CD4-positive, alpha-beta T cell treated with Interferon gamma for 1 hour (primary cell): ENCODE measurements around the gene IGHMBP2.

ENCODE experiments used
- DNase-seq: peaks from one replicate; pipeline ENCODE4 v3.0.0-alpha.2; 2020

Gene IGHMBP2

GRCh38 chr11:68890490-68891231 is 13.0 kb upstream of the IGHMBP2 start:
- no peak for DNase-seq

DNA sequence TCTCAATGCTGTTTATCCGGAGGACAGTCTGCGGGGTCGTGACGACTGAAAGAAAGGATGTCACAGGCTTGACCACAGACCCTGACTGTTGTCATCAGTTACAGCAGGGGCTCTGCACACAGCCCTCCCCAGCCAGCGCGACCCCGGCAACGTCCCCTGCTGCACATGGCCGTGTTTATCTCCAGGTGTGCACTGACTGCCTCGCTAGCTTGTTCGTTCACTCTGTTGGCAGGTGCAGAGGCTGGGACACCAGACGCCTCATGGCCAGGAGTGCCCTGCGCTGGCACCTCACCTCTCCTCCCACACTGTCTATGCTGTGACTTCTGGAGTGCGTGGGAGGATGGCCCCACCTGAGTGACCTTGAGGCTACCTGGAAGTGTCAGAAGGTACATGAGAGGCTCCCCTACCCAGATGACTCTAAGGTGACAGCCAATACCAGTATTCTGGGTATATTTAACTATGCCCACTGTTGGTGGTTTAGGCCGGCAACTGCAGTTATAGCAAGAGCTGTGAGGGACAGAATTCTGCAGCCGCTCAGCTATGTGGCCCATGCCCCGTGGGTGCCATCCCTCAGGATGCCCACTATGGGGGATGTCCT is 12.2 kb upstream of the IGHMBP2 start:
- DNase-seq, result no peak

DNA sequence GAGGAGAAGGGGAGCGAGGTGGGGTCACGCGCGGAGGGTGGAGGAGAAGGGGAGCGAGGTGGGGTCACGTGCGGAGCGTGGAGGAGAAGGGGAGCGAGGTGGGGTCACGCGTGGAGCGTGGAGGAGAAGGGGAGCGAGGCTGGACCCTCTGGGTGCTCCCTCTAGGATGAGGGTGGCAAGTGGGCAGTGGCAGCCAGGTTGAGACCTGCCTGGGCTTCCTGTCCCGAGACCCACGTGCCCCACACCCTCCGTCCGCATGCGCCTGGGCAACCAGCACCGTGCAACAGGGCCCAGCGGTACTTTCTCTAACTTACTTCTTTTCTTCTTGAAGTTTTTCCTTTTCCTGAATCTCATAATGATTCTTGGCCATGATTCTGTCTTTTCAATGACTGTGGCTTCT is 11.1 kb upstream of the IGHMBP2 start:
- no peak for DNase-seq

- DNase-seq, result no peak
These were observed 10.4 kb upstream of the IGHMBP2 start for GRCh38 chr11:68893282-68893681.

DNA sequence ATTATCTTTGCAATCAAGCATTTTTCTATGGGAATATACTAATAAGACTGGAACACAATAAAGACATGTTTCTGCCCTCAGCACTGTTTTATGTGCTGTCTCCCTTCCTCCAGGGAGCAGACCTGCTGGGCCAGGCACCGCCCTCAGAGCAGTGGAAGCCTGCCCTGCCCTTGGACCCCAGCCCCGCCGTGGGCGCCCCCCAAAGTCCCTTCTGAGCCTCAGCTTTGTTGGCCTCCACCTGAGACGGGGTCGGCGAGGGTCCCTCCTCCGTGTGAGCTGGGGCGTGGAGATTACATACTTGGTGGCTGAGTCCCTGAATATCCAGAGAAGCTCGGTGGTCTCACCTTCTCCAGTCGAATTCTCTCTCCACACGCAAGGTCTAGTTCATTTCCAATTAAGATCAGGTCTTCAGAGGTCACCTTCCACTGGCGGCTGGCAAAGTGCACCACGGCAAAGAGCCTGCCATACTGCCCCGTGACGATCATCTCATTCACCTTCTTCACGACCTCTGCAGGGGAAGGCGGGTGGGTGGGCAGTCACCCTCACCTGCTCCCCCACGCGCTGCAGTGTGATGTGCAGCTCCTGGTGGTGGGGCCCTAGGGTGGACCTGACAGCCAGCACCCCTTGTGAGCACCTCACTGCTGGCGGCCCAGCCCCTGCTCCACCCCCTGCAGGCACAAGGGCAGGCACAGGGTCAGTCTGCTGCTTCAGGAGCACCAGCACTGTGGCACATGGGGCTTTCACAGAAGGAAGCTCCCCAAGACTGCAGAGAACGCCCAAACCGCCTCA is 7.3 kb upstream of the IGHMBP2 start:
- DNase-seq, result no peak

DNA sequence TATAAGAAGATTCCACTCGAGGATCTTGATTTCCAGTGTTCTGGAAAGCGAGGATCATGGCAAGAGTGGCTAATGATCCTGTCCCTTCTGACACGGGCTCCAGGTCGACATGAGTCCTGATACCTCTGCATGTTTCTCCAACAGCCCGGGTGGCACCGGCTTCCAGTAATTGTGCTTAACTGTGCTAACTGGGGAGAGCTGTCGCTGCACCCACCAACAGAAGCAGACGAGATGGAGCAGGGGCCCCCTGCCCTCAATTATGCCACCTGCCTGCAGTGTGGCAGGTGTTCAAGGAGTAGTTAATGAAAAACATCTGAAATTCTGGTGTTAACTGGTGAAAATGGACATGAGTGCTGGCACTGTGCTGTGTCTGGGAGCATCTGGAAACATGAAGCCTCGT is 6.2 kb upstream of the IGHMBP2 start:
- DNase-seq, result no peak

- no peak for DNase-seq
These were observed 2.8 kb upstream of the IGHMBP2 start for GRCh38 chr11:68900835-68901381.

DNA sequence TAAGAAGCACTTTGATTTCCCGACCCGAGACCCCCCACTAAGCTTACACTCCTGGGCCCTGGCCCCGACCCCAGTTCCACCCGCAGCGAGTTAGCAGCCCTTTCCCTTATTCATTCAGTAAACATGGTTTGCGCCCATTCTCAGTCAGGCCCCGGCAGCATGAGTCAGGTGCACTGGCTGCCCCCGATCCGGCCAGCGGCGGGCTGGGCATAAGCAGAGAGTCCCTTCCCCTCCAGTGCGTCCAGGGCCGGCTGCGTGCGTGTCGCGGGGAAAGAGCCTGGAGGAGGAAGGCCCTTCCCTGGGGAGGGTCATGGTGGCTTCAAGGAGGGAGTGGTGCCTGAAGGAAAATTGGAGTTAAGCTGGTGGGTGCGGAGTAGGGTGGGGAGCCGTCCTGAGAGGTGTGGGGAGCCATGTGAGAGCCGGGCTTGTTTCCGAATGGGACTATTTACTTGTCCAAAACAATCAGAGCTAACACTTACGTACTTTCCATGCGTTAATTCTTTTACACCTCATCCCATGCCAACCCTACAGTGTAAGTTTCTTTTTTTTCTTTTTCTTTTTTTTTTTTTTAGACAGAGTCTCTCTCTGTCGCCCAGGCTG is 657 bp downstream of the IGHMBP2 start:
- no peak for DNase-seq

DNA sequence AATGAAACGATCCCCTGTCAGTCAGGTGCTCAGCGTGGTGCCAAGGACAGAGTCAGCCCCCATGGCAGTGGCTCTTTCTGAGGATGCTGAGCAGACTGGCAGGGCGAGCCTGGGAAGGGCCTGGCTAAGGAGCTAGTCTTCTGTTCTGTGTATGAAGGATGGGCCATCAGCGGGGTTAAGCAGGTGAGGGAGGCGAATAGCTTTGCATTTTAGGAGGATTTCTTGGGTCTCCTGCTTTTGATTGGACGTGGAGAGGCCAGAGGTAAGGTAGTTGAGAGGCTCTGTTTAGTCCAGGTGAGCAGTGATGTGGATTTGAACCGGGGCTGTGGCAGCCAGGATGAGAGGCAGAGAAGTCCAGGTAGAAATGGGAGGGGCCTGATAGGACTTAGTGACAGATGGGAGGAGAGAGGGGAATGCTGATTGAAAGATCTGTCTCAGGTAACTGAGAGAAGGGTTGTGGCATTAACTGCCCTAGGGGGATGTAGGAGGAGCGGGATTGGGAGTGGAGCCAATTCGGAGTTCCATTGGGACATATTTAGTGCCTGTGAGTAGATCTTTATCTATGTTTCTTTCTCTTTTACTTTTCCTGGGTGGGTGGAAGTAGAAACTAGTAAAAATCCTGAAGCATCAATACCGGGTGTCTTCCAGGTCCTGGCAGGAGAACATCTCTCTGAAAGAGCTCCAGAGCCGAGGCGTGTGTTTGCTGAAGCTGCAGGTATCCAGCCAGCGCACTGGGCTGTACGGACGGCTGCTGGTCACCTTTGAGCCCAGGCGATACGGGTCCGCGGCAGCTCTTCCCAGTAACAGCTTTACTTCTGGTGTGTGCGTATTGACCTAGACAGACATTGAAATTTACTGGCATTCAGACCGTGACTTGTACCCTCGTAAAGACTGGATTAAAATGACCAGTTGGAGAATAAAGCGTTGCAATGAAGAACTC is 2.0 kb downstream of the IGHMBP2 start:
- no peak for DNase-seq

- DNase-seq, result no peak
These were observed 4.6 kb downstream of the IGHMBP2 start for GRCh38 chr11:68908273-68908672.

GRCh38 chr11:68910965-68911364 is 7.3 kb downstream of the IGHMBP2 start:
- no peak for DNase-seq

DNA sequence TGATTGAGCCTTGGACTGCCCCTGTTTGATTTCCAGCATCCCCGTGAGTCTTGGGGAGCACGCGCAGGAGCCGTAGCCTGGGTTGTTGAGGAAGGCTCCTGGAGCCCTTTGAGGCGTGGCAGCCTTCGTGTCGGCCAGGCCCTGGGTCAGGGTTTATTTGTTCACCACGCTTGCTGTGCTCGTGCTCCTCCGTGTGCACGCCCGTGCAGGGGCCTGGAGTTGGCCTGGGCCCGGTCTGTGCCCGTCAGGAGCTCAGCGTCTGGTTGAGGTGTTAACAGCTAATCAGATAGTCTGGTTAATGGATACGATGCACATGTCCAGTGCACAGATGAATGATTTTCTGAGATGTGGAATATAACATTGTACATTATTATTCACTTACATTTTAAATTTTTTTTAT is 8.0 kb downstream of the IGHMBP2 start:
- no peak for DNase-seq

DNA sequence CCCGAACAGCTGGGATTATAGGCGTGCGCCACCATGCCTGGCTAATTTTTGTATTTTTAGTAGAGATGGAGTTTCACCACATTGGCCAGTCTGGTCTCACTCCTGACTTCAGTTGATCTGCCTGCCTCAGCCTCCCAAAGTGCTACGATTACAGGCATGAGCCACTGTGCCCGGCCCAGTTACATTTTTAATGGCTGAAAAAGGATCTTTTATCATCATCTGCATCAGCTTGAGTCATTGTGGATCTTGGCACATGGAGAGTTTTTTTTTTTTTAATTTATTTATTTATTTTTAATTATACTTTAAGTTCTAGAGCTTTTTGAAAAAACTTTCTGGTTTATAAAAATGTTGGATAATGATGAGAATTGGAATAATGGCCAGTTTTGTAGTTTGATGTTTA is 8.6 kb downstream of the IGHMBP2 start:
- DNase-seq, result no peak

DNA sequence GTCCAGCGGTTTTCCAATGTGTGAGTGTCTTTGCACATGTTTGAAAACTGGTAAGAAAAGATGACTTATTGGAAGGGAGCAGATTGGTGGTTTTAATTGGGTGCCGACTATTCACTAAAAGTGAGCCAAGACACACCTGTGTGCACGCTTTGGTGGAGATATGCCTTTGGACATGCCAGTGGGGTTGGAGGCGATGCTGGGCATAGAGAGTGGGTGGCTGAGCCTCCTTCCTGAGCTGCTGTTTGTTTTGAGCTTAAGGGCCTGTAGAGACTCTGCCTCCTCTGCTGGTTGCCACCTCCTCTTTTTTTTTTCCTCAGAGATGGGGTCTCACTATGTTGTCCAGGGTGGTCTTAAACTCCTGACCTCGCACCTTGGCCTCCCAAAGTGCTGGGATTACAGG is 9.5 kb downstream of the IGHMBP2 start:
- no peak for DNase-seq

DNA sequence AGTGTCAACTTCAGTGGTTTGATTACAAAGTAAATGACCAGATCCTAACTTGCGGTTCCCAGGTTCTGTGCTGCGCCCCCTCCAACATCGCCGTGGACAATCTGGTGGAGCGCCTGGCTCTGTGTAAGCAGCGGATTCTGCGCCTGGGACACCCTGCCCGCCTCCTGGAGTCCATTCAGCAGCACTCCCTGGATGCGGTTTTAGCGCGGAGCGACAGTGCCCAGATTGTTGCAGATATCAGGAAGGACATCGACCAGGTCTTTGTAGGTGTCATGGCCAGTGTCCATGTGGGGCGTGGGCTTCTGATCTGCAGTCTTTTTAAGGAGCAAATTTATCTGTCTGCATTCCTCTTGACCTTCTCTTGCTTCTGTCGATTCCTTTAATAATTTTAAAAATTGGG is 11.1 kb downstream of the IGHMBP2 start:
- DNase-seq, result no peak

DNA sequence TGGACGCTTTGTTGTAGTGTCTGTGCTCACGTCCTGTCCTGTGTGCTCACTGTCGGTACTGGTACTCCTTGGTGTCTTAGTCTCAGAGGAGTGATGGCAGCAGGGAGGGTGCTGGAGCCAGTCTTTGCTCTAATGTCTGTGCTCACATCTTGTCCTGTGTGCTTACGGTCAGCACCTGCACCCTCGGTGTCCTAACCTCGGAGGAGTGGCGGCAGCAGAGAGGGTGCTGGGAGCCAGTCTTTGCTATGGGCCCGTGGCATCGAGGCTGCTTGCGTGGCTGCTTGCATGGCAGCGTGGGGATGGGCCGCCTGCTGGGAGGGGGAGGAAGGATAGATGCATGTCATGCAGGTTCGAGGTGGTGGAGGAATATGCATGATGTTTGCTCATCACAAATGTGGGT is 12.7 kb downstream of the IGHMBP2 start:
- DNase-seq, result no peak

DNA sequence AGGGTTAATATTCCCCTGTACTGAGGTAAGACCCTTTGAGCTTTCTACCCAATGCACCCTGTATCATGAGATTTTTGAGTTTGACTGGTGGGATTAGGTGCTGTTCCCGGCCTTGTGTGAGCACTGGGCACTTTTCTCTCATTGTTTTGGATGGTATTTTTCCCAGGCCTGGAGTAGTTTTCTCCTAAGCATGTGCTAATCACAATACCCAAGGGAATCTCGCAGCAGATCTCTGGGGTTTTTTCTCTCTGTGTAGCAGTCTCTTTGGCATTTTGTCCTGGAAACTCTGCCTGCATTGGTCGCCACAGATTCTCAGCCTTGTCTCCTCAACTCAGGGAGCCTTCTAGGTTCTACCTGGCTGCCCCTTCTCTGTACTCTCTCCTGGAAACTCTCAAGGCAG is 19.9 kb downstream of the IGHMBP2 start:
- no peak for DNase-seq

DNA sequence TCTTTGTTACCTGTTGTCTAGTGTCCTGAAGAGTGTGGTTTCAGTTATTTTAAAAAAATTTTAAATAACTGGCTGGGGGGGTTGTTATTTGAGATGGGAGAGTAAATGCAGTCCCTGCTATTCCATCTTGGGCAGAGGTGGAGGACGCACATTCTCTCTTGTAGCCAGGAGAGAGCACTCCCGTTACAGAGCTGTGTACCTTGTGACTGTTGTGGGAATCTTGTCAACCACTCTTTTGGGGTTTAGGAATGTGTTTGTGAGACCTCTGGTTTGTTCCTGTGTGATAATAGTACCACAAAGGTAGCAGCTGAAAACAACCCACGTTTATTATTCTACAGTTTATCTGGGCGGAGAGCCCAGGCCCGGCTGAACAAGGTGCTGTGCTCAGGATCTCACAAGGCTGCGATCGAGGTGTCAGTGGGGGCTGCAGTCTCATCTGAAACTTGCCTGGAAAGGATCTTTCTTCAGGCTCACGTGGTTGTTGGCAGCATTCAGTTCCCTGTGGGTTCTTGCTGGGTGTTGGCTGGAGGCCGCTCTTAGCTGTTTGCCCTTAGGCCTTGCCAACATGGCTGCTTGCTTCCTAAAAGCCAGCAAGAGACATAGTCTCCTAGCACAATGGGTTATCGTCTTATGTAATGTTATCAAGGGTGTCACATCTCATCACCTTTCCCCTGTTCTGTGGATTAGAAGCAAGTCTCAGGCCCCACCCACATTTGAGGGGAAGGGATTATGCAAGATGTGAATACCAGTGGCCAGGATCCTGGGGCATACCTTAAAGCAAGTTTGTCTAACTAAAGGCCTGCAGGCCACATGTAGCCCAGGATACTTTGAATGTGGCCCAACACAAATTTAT is 20.6 kb downstream of the IGHMBP2 start:
- no peak for DNase-seq

DNA sequence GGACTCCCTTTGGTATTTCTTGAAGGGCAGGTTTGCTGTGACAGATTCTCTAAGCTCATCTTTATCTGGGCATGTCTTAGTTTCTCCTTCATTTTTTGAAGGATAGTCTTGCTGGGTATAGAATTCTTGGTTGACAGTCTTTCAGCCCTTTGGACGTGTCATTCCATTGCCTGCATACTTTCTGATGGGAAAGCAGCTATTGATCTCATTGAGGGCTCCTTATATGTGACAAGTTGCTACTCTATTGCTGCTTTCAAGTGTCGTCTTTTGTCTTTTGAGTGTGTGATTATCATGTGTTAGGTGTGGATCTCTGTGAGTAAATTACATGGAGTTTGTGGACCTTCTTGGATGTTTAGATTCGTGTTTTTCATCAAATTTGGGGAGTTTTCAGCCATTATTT is 21.9 kb downstream of the IGHMBP2 start:
- no peak for DNase-seq

DNA sequence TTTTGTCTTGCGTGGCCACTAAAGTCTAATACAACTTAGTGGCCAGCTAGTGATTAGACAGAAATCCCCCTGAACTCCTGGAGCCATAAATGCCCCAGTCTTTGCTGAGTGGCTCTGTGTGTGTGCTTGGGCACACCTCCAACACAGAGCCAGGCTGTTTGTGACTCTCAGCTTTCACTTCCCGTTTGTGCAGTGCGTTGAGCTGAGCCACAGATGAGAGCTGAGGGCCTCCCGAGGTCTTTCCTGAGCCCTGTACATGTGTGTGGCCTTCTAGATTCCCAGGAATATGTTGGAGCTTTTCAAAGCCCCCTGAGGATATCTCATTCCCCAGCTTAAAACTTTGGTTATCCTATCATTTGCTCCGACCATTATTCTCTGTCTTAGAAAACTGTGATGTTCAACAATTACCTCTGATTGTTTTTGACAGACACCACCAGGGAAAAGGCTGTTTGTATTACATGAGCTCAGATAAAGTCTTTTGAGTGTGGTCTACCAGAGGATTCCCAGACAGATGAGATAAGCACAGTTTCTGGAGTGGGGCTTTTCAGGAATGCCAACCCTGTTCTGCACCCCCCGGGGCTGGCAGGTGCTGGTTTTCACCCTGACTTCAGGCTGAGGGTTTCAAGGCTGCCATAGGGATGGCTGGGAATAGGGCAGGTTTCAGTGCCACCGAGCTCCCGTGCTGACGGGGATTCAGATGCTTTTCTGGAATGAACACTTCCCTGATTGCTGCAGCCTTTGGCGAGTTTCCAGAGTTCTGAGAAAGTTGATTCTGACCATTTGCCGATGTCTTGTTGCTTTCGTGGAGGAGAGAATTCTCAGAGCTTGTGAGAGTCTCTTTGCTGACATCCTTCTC is 23.8 kb downstream of the IGHMBP2 start:
- peak; percentile 68 for DNase-seq
